HL-60 (cell line): ENCODE data around the gene NXF1.

Experiments used
- DNase-seq, 2 experiments: peaks; one replicate each; pipeline ENCODE4 v3.0.0-alpha.2; 2010 to 2020; ENCODE audit warnings: low read depth in 1 of 2, low spot score in 1 of 2
- H3K27ac ChIP-seq: fragments of 250-450 bp; sonication (Bioruptor Pico); replicated peaks from 2 replicates; pipeline ENCODE4 v1.5.1; 2020; ENCODE audit warnings: mild to moderate bottlenecking, moderate library complexity
- H3K27me3 ChIP-seq: fragments of 250-450 bp; sonication (Bioruptor Pico); 2 replicates; pipeline ENCODE4 v1.5.1; 2021; ENCODE audit warnings: mild to moderate bottlenecking, moderate library complexity; ENCODE audit not compliant: insufficient read depth, poor library complexity, severe bottlenecking
- H3K4me3 ChIP-seq: replicated peaks from 2 replicates; pipeline ENCODE4 v1.5.1; 2011; ENCODE audit warnings: mild to moderate bottlenecking, control low read depth, low read length; ENCODE audit not compliant: insufficient read depth
- CTCF ChIP-seq: IDR thresholded peaks from one replicate; pipeline ENCODE4 v1.5.1; 2011; ENCODE audit warnings: low read length, control low read depth, inconsistent platforms; ENCODE audit not compliant: insufficient read depth
- GABPA ChIP-seq: IDR thresholded peaks from 2 replicates; pipeline ENCODE4 v1.6.1; 2012; ENCODE audit warnings: low read depth
- POLR2AphosphoS5 ChIP-seq: IDR thresholded peaks from 2 replicates; pipeline ENCODE4 v1.6.1; 2012; ENCODE audit warnings: low read depth
- REST ChIP-seq: IDR thresholded peaks from 2 replicates; pipeline ENCODE4 v1.6.1; 2012; ENCODE audit warnings: low read depth; ENCODE audit not compliant: insufficient replicate concordance
- SPI1 ChIP-seq: IDR thresholded peaks from 2 replicates; pipeline ENCODE4 v1.6.1; 2012; ENCODE audit warnings: low read depth, mild to moderate bottlenecking, borderline replicate concordance

The NXF1 gene

GRCh38 chr11:62817129-62817528 lies 11.9 kb upstream of the NXF1 start:
- no peak for TF ChIP-seq REST
- TF ChIP-seq POLR2AphosphoS5 = no peak
- TF ChIP-seq CTCF = no peak
- no peak for TF ChIP-seq SPI1
- TF ChIP-seq GABPA = no peak
- H3K4me3 ChIP-seq = no peak overlapping the region
- DNase-seq = no peak
- H3K27ac ChIP-seq = peak overlapping the region; percentile 82
- H3K27me3 ChIP-seq = no peaks in the 10 kb centered on the region

DNA sequence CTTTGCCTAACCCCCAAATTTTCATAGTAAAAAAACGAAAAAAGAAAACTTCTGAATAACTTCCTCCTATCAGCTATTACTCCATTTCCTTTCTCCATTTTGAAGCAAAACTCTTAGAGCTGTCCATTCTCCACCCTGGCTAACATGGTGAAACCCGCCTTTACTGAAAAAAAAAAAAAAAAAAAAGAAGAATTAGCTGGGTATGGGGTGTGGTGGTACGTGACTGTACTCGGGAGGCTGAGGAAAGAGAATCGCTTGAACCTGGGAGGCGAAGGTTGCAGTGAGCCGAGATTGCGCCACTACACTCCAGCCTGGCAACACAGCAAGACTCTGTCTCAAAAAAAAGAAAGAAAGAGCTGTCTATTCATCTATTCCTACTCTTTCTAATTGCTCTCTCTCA lies 11.3 kb upstream of the NXF1 start:
- peak in 1 of 2 experiments; percentile 84 for DNase-seq
- Histone ChIP-seq H3K27me3 (no peaks in the 10 kb centered on the region), H3K4me3 (no peak overlapping the region), H3K27ac (peak overlapping the region; percentile 82)
- no peak for TF ChIP-seq REST
- no peak for TF ChIP-seq SPI1
- TF ChIP-seq GABPA = no peak
- no peak for TF ChIP-seq CTCF
- TF ChIP-seq POLR2AphosphoS5 = no peak

DNA sequence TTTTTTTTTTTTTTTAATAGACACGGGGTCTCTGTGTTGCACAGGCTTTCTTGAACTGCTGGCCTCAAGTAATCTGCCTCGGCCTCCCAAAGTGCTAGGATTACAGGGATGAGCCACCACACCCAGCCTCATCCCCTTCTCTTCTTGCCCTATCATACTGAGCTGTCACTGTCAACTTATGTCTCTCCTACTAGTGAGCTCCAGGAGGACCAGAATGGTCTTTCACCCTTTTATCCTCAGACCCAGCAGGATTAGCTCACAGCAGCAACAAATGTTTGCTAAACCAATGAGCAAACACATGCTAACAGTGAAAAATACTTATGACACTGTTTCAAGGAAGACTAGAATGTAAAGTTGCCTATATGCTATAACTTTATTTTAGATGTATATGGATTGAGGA lies 6.4 kb upstream of the NXF1 start:
- no peak for TF ChIP-seq POLR2AphosphoS5
- TF ChIP-seq CTCF = no peak
- no peak for TF ChIP-seq REST
- TF ChIP-seq SPI1 = no peak
- TF ChIP-seq GABPA = no peak
- DNase-seq = no peak
- no peaks in the 10 kb centered on the region for H3K27me3 ChIP-seq
- H3K27ac ChIP-seq = no peak overlapping the region
- no peak overlapping the region for H3K4me3 ChIP-seq
